H1 (cell line): ENCODE measurements around the gene C18orf63. TPM values are rescaled to one million over a fixed set of nuclear protein-coding genes. Genes with fewer than 3 reads are reported as not detected.

Source experiments
- CTCF ChIA-PET: fragments of 300-600 bp; sonication (Branson Sonifier 250); formaldehyde crosslinking; loops from one replicate; lab custom pipeline; 2021; ENCODE audit not compliant: partially characterized antibody; lab: Charles Lee
- POLR2A ChIA-PET: fragments of 300-600 bp; sonication (Branson Sonifier 250); formaldehyde crosslinking; loops from one replicate; lab custom pipeline; 2021; ENCODE audit warnings: inconsistent platforms; ENCODE audit not compliant: partially characterized antibody; lab: Charles Lee
- DNase-seq, 2 experiments: peaks; one replicate each; pipeline versions ENCODE4 v3.0.0 to v3.0.0-alpha.2; 2010 to 2022; ENCODE audit warnings: low spot score in 2 of 2, low read depth in 1 of 2, mixed read lengths in 1 of 2
- FAIRE-seq: peaks from 2 replicates; lab custom pipeline; 2011; peaks lifted over from hg19 to GRCh38; lab: Jason Lieb, UNC
- H2AFZ ChIP-seq: 2 replicates; pipeline ENCODE4 v1.8.1; 2012; ENCODE audit warnings: low read length, inconsistent platforms
- H2AK5ac ChIP-seq: 2 replicates; pipeline ENCODE4 v1.6.1; 2013; ENCODE audit warnings: low read depth, low read length
- H2BK120ac ChIP-seq: replicated peaks from 2 replicates; pipeline ENCODE3; 2013; ENCODE audit warnings: low read depth, low read length, inconsistent platforms
- H2BK12ac ChIP-seq: 2 replicates; pipeline ENCODE4 v1.6.1; 2013; ENCODE audit warnings: low read depth, low read length
- H2BK15ac ChIP-seq: 2 replicates; pipeline ENCODE4 v1.6.1; 2013; ENCODE audit warnings: low read length
- H2BK20ac ChIP-seq: 2 replicates; pipeline ENCODE4 v1.6.1; 2013; ENCODE audit warnings: low read length
- H2BK5ac ChIP-seq: 2 replicates; pipeline ENCODE4 v1.6.1; 2013; ENCODE audit warnings: low read depth, low read length
- H3K14ac ChIP-seq: 2 replicates; pipeline ENCODE4 v1.6.1; 2013; ENCODE audit warnings: inconsistent platforms; ENCODE audit not compliant: insufficient read length
- H3K18ac ChIP-seq: 2 replicates; pipeline ENCODE4 v1.6.1; 2013; ENCODE audit warnings: low read length; ENCODE audit errors: extremely low read depth
- H3K23ac ChIP-seq: 2 replicates; pipeline ENCODE4 v1.6.1; 2013; ENCODE audit warnings: inconsistent platforms; ENCODE audit not compliant: insufficient read length
- H3K23me2 ChIP-seq: 2 replicates; pipeline ENCODE4 v1.6.1; 2013; ENCODE audit warnings: low read depth, low read length
- H3K27ac ChIP-seq: 2 replicates; pipeline ENCODE4 v1.6.1; 2011; ENCODE audit warnings: low read depth, low read length, inconsistent platforms
- H3K27me3 ChIP-seq, 4 experiments: replicated peaks in 1 of 4; 1 replicate in 1 of 4; 2 replicates in 3 of 4; pipeline versions ENCODE4 v1.6.1 to v1.8.1; 2011 to 2013; ENCODE audit warnings: low read length in 3 of 4, mild to moderate bottlenecking in 3 of 4, inconsistent platforms in 2 of 4, mixed read lengths in 2 of 4, moderate library complexity in 1 of 4; ENCODE audit not compliant: control insufficient read depth in 3 of 4, insufficient read depth in 3 of 4; ENCODE audit errors: extremely low read depth in 1 of 4
- H3K36me3 ChIP-seq, 4 experiments: 2 replicates each; pipeline versions ENCODE4 v1.6.1 to v1.8.1; 2011 to 2013; ENCODE audit warnings: mild to moderate bottlenecking in 4 of 4, low read length in 3 of 4, moderate library complexity in 2 of 4, control low read depth in 1 of 4, inconsistent platforms in 1 of 4; ENCODE audit not compliant: insufficient read depth in 4 of 4, control insufficient read depth in 2 of 4
- H3K4ac ChIP-seq: replicated peaks from 2 replicates; pipeline ENCODE3; 2013; ENCODE audit warnings: low read length, low read depth, mixed read lengths, inconsistent platforms; ENCODE audit not compliant: insufficient read length
- H3K4me1 ChIP-seq, 4 experiments: replicated peaks in 1 of 4; 1 replicate in 1 of 4; 2 replicates in 3 of 4; pipeline versions ENCODE4 v1.6.1 to v1.8.1; 2011 to 2013; ENCODE audit warnings: low read length in 3 of 4, inconsistent platforms in 2 of 4, mixed read lengths in 1 of 4; ENCODE audit not compliant: insufficient read depth in 4 of 4, control insufficient read depth in 3 of 4
- H3K4me2 ChIP-seq, 2 experiments: 2 replicates each; pipeline versions ENCODE4 v1.6.1 to v1.8.1; 2011 to 2013; ENCODE audit warnings: low read depth in 2 of 2, low read length in 2 of 2, control low read depth in 1 of 2, inconsistent platforms in 1 of 2, mild to moderate bottlenecking in 1 of 2; ENCODE audit not compliant: insufficient read depth in 1 of 2
- H3K4me3 ChIP-seq, 4 experiments: fragments of 200-600, 300-600 bp in 1 of 4; sonication (generic), shearing (Covaris generic), sonication (Bioruptor Twin) in 1 of 4; 2 replicates each; pipeline versions ENCODE4 v1.5.1 to v1.8.1; 2011 to 2016; ENCODE audit warnings: low read length in 4 of 4, low read depth in 3 of 4, control low read depth in 2 of 4, inconsistent platforms in 2 of 4, mild to moderate bottlenecking in 2 of 4, mixed read lengths in 1 of 4, moderate library complexity in 1 of 4; ENCODE audit not compliant: insufficient read depth in 2 of 4; ENCODE audit errors: extremely low read depth in 1 of 4
- H3K56ac ChIP-seq: replicated peaks from 2 replicates; pipeline ENCODE3; 2013; ENCODE audit warnings: low read depth, mild to moderate bottlenecking, mixed read lengths, low read length, inconsistent platforms; ENCODE audit not compliant: insufficient read length
- H3K79me1 ChIP-seq: 2 replicates; pipeline ENCODE4 v1.6.1; 2013; ENCODE audit warnings: low read depth, low read length, control low read depth
- H3K79me2 ChIP-seq, 2 experiments: 2 replicates each; pipeline versions ENCODE4 v1.6.1 to v1.8.1; 2012 to 2013; ENCODE audit warnings: low read length in 2 of 2, mild to moderate bottlenecking in 2 of 2, inconsistent platforms in 1 of 2; ENCODE audit not compliant: insufficient read depth in 2 of 2, control insufficient read depth in 1 of 2
- H3K9ac ChIP-seq, 4 experiments: replicated peaks in 1 of 4; 1 replicate in 1 of 4; 2 replicates in 3 of 4; pipeline versions ENCODE4 v1.6.1 to v1.8.1; 2011 to 2013; ENCODE audit warnings: low read depth in 3 of 4, low read length in 3 of 4, control low read depth in 2 of 4, mild to moderate bottlenecking in 2 of 4, moderate library complexity in 2 of 4, inconsistent platforms in 1 of 4; ENCODE audit errors: extremely low read depth in 1 of 4
- H3K9me3 ChIP-seq, 2 experiments: 2 replicates each; pipeline versions ENCODE4 v1.6.1 to v1.8.1; 2012 to 2013; ENCODE audit warnings: mild to moderate bottlenecking in 2 of 2, moderate library complexity in 2 of 2, control low read depth in 1 of 2, inconsistent platforms in 1 of 2, low read depth in 1 of 2, low read length in 1 of 2, mixed read lengths in 1 of 2; ENCODE audit not compliant: insufficient read depth in 2 of 2
- H4K20me1 ChIP-seq, 2 experiments: replicated peaks in 1 of 2; 2 replicates each; pipeline versions ENCODE3 to v1.8.1; 2011 to 2013; ENCODE audit warnings: inconsistent platforms in 2 of 2, low read length in 2 of 2, mild to moderate bottlenecking in 1 of 2; ENCODE audit not compliant: insufficient read depth in 2 of 2, control insufficient read depth in 1 of 2
- H4K5ac ChIP-seq: 2 replicates; pipeline ENCODE4 v1.6.1; 2013; ENCODE audit warnings: low read length, low read depth, mixed read lengths, inconsistent platforms; ENCODE audit not compliant: insufficient read length
- H4K8ac ChIP-seq: 2 replicates; pipeline ENCODE4 v1.8.0; 2013; ENCODE audit warnings: mild to moderate bottlenecking, moderate library complexity, low read length, inconsistent platforms; ENCODE audit not compliant: insufficient read depth; ENCODE audit errors: extremely low read depth
- H4K91ac ChIP-seq: replicated peaks from 2 replicates; pipeline ENCODE3; 2013; ENCODE audit warnings: low read length, mixed read lengths, inconsistent platforms; ENCODE audit not compliant: insufficient read length
- CEBPB ChIP-seq: IDR thresholded peaks from 2 replicates; pipeline ENCODE4 v1.6.1; 2012; ENCODE audit warnings: low read depth, low read length
- CHD1 ChIP-seq: IDR thresholded peaks from 2 replicates; pipeline ENCODE4 v1.6.1; 2012; ENCODE audit warnings: low read depth, low read length, improper control_type of control experiment
- GTF2F1 ChIP-seq: IDR thresholded peaks from 2 replicates; pipeline ENCODE4 v1.6.1; 2012; ENCODE audit warnings: low read depth, low read length, improper control_type of control experiment, borderline replicate concordance
- HDAC6 ChIP-seq: IDR thresholded peaks from one replicate; pipeline ENCODE4 v1.7.1; 2012; ENCODE audit warnings: low read depth, mild to moderate bottlenecking, inconsistent platforms, low read length, moderate library complexity
- NRF1 ChIP-seq: IDR thresholded peaks from 2 replicates; pipeline ENCODE4 v1.6.1; 2011; ENCODE audit warnings: mild to moderate bottlenecking, low read depth, low read length, improper control_type of control experiment
- TAF7 ChIP-seq: optimal IDR thresholded peaks from 2 replicates; pipeline ENCODE3; 2011; ENCODE audit warnings: low read depth, mild to moderate bottlenecking, inconsistent platforms, low read length, moderate library complexity, borderline replicate concordance
- TBP ChIP-seq: IDR thresholded peaks from 2 replicates; pipeline ENCODE4 v1.6.1; 2011; ENCODE audit warnings: low read depth, low read length, improper control_type of control experiment
- WGBS, 2 experiments: shearing (Covaris generic) in 1 of 2; methylation state at CpG; one replicate each; pipeline versions ENCODE4 v1.1.6 to v1.1.7; 2013 to 2015; ENCODE audit warnings: low lambda C conversion rate in 2 of 2, mixed read lengths in 2 of 2, inconsistent platforms in 1 of 2, low coverage in 1 of 2, missing lambda C conversion rate in 1 of 2; ENCODE audit not compliant: insufficient replicate concordance in 2 of 2, insufficient coverage in 1 of 2, insufficient read length in 1 of 2; ENCODE audit errors: extremely low coverage in 1 of 2, missing lambda C conversion rate in 1 of 2; 5-methylcytosine and 5-hydroxymethylcytosine counted together
- polyA plus RNA-seq, 7 experiments: library from polyadenylated mRNA; depleted of rRNA in 3 of 7; stranded (reverse) in 5 of 7; unstranded in 2 of 7; fragments of >200 nt in 5 of 7; fragments of 200-250 nt in 2 of 7; gene quantifications; 1 replicate in 5 of 7; 2 replicates in 1 of 7; 4 replicates in 1 of 7; pipeline versions ENCODE4 v1.2.1 to v1.2.3, GENCODE V29; 2011 to 2013; ENCODE audit warnings: missing spikeins in 2 of 7, mixed read lengths in 2 of 7
- total RNA-seq: library from RNA; stranded (reverse); fragmentation: NEBNext Ultra II Directional; extraction: Animal tissue kit (Norgen Biotek cat#: 25700); gene quantifications from 2 replicates; pipeline ENCODE4 v1.2.1, GENCODE V29; 2021
- TF ChIP-seq, protein P1 (sequence below): IDR thresholded peaks from 2 replicates; pipeline ENCODE4 v1.6.1; 2012; ENCODE audit warnings: inconsistent platforms

The C18orf63 gene
- total and polyA plus RNA-seq, 2 of the 8 experiments (the other 6 are each of a cell fraction or from before 2014, with no cell fraction given) = not detected

DNA sequence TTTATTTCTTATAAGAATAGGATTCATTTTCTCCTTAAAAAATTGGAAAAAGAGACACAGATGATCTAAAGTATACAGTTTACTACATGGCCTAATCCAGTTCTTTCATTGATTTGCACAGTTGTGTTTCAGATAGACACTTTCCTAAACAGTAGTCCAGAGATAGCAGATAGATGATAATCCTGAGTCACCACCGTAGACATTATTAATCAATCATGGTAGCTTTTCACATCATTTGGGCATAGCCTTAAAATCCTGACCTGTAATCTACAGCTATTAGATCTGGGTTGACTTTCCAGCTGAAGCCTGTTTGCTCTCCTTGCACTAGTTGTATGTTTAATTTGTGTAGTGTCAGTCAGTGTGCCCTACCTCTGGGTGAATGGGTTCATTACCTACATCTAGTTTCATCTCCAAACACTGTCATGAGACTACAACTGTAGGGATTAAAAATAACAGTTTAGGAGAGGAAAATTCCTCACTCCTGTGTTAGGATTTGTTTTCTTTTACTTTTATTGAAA is 14.1 kb downstream of the C18orf63 start:
- Histone ChIP-seq H3K9ac (no peak overlapping the region), H3K36me3 (no peaks in the 10 kb centered on the region), H3K56ac (no peak overlapping the region), H3K4me1 (no peaks in the 10 kb centered on the region), H3K4me2 (no peak overlapping the region), H4K8ac (no peak overlapping the region), H3K4ac (no peak overlapping the region), H3K79me2 (no peaks in the 10 kb centered on the region), H2BK120ac (no peak overlapping the region), H2AFZ (no peak overlapping the region), H2BK5ac (no peak overlapping the region), H3K23me2 (no peaks in the 10 kb centered on the region), H3K18ac (no peak overlapping the region), H2BK20ac (no peak overlapping the region), H2BK15ac (no peak overlapping the region), H4K20me1 (no peaks in the 10 kb centered on the region), H4K91ac (no peak overlapping the region), H3K79me1 (no peaks in the 10 kb centered on the region), H3K23ac (no peak overlapping the region), H3K27ac (no peak overlapping the region), H3K4me3 (no peak overlapping the region), H2AK5ac (no peak overlapping the region), H3K14ac (no peak overlapping the region), H3K9me3 (no peaks in the 10 kb centered on the region), H3K27me3 (no peaks in the 10 kb centered on the region), H2BK12ac (no peak overlapping the region), H4K5ac (no peak overlapping the region)
- CTCF ChIA-PET = interaction anchor here (0.6 to 1.2 kb wide), 7 partner anchors 8 to 1278 kb away, joined by 3 to 4 read pairs (median 3); no protein-coding TSS in a partner anchor
- WGBS, 2 experiments = 86% methylated on average over 1 of the region's 1 CpG; no CpG with 5 or more reads in 1 of the 2 experiments
- DNase-seq = no peak
- FAIRE-seq = no peak
- POLR2A ChIA-PET = no interaction called here
- TF ChIP-seq CHD1 (no peak), TBP (no peak), CEBPB (no peak), TAF7 (no peak), HDAC6 (no peak), NRF1 (no peak), GTF2F1 (no peak)
- TF ChIP-seq, protein P1, sequence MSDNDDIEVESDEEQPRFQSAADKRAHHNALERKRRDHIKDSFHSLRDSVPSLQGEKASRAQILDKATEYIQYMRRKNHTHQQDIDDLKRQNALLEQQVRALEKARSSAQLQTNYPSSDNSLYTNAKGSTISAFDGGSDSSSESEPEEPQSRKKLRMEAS = no peak
